Prostate gland (tissue), 2 donors: ENCODE data around the gene PBRM1. TPM values are rescaled to one million over a fixed set of nuclear protein-coding genes. Genes with fewer than 3 reads are reported as not detected.
A peak's percentile ranks its signal among the peaks of the same experiment; 100 is the strongest.

ENCODE experiments used
- DNase-seq: peaks from one replicate; pipeline ENCODE4 v3.0.0-alpha.2; 2019; ENCODE audit warnings: low spot score
- H3K27ac ChIP-seq, 2 donors: fragments of 200-600 bp; sonication (generic); 2 replicates each; pipeline ENCODE4 v1.5.1; 2017 to 2019
- H3K27me3 ChIP-seq: fragments of 200-600 bp; sonication (generic); replicated peaks from 2 replicates; pipeline ENCODE4 v1.5.1; 2019; ENCODE audit not compliant: insufficient read depth
- H3K36me3 ChIP-seq, 2 donors: fragments of 200-600 bp; sonication (generic); 1 replicate in 1 of 2; 2 replicates in 1 of 2; pipeline versions ENCODE4 v1.5.1 to v1.8.1; 2017 to 2019
- H3K4me1 ChIP-seq: fragments of 200-600 bp; sonication (generic); replicated peaks from 2 replicates; pipeline ENCODE4 v1.5.1; 2019
- H3K4me3 ChIP-seq, 2 donors: fragments of 200-600 bp; sonication (generic); 2 replicates each; pipeline ENCODE4 v1.5.1; 2017 to 2019
- H3K9me3 ChIP-seq: fragments of 200-600 bp; sonication (generic); 2 replicates; pipeline ENCODE4 v1.5.1; 2017
- CTCF ChIP-seq, 4 experiments: fragments of 200-600 bp in 2 of 4; fragments of 450-650 bp in 2 of 4; sonication (generic) in 2 of 4; IDR thresholded peaks; 1 replicate in 3 of 4; 2 replicates in 1 of 4; pipeline ENCODE4 v1.5.1; 2016 to 2019; ENCODE audit warnings: antibody characterized with exemption in 4 of 4, mild to moderate bottlenecking in 2 of 4, moderate library complexity in 2 of 4
- POLR2A ChIP-seq: fragments of 450-650 bp; IDR thresholded peaks from one replicate; pipeline ENCODE4 v1.6.1; 2016; ENCODE audit warnings: antibody characterized with exemption, mild to moderate bottlenecking
- POLR2AphosphoS5 ChIP-seq: sonication (generic); formaldehyde crosslinking; IDR thresholded peaks from one replicate; pipeline ENCODE4 v1.6.1; 2017; ENCODE audit warnings: antibody characterized with exemption
- WGBS: methylation state at CpG from one replicate; pipeline ENCODE4 v1.1.5; 2018; 5-methylcytosine and 5-hydroxymethylcytosine counted together
- intact Hi-C: fragments of 100-400 bp; cut with DNase I; formaldehyde crosslinking; loops from one replicate; pipeline ENCODE4 v1.14.2; 2022
- total RNA-seq, 2 donors: library from RNA; depleted of rRNA; stranded (reverse); fragments of >200 nt; gene quantifications; one replicate each; pipeline ENCODE4 v1.1.0, GENCODE V29; 2016

Gene PBRM1
- total RNA-seq, 2 donors from 2014 or later, result 72.5 to 77.5 TPM

- intact Hi-C loops, result no loop called here
- Histone ChIP-seq H3K4me1 (peaks cover 10% of the 10 kb centered on the region), H3K36me3 (no peaks in the 10 kb centered on the region), H3K9me3 (no peaks in the 10 kb centered on the region), H3K27ac (no peak overlapping the region), H3K27me3 (no peaks in the 10 kb centered on the region), H3K4me3 (no peak overlapping the region)
- 78% methylated on average over 4 of the region's 4 CpGs for WGBS
- DNase-seq, result no peak
- TF ChIP-seq POLR2A, result no peak
- TF ChIP-seq CTCF (IDR thresholded peaks at IDR 0.05), result no peak
- no peak for TF ChIP-seq POLR2AphosphoS5
These were observed 21.9 kb upstream of the PBRM1 start for GRCh38 chr3:52707585-52707984.

- under 1% methylated on average over 76 of the region's 94 CpGs for WGBS
- no peaks in the 10 kb centered on the region for H3K27me3 ChIP-seq
- intact Hi-C loops, result no loop called here
- H3K27ac ChIP-seq, result peak within 1 kb of the TSS; percentile 81 to 88
- peak; percentile 85 for DNase-seq
- H3K4me1 ChIP-seq, result peaks cover 10% of the 10 kb centered on the region
- H3K4me3 ChIP-seq, result peak within 1 kb of the TSS; percentile 62 to 84
- H3K9me3 ChIP-seq, result no peaks in the 10 kb centered on the region
- no peaks in the 10 kb centered on the region for H3K36me3 ChIP-seq
- peak; percentile 72 for TF ChIP-seq POLR2AphosphoS5
- peak in 1 of 4 experiments; percentile 14 for TF ChIP-seq CTCF (IDR thresholded peaks at IDR 0.05)
- TF ChIP-seq POLR2A, result peak; percentile 37
These were observed 20.3 kb upstream of the PBRM1 start, which contains the start of the genes GLT8D1 and SPCS1 for GRCh38 chr3:52705688-52706686. Gene GLT8D1 (minus strand): TSS chr3:52705791. CDS start chr3:52700460, 5,331 bp downstream. Gene SPCS1 (plus strand): TSS chr3:52706106. CDS start chr3:52706247, 141 bp downstream.

- under 1% methylated on average over 24 of the region's 25 CpGs for WGBS
- Histone ChIP-seq H3K9me3 (no peaks in the 10 kb centered on the region), H3K27ac (peak overlapping the region; percentile 81 to 88), H3K27me3 (no peaks in the 10 kb centered on the region), H3K4me3 (peak overlapping the region; percentile 62 to 84), H3K4me1 (peaks cover 10% of the 10 kb centered on the region), H3K36me3 (no peaks in the 10 kb centered on the region)
- no peak for DNase-seq
- intact Hi-C loops, result no loop called here
- TF ChIP-seq POLR2AphosphoS5 (no peak), POLR2A (peak; percentile 58), CTCF (IDR thresholded peaks at IDR 0.05) (no peak)
These were observed 19.6 kb upstream of the PBRM1 start for GRCh38 chr3:52705438-52705687.

- H3K4me3 ChIP-seq, result peak overlapping the region; percentile 62 to 84
- TF ChIP-seq POLR2A, result no peak
- no peak for TF ChIP-seq POLR2AphosphoS5
- no peak for TF ChIP-seq CTCF (IDR thresholded peaks at IDR 0.05)
- no peaks in the 10 kb centered on the region for H3K27me3 ChIP-seq
- WGBS, result under 1% methylated on average over 22 of the region's 22 CpGs
- no peak for DNase-seq
- intact Hi-C loops, result no loop called here
- peaks cover 10% of the 10 kb centered on the region for H3K4me1 ChIP-seq
- H3K9me3 ChIP-seq, result no peaks in the 10 kb centered on the region
- no peaks in the 10 kb centered on the region for H3K36me3 ChIP-seq
- peak overlapping the region; percentile 81 to 88 for H3K27ac ChIP-seq
These were observed 19.1 kb upstream of the PBRM1 start for GRCh38 chr3:52704611-52705437.
